Measurements from ENCODE around the gene KCNQ1.

KCNQ1 gene

GRCh38 chr11:2445746-2446551, 1.1 kb downstream of the KCNQ1 start:
- DNase-seq (ENCODE audit: low spot score), result peak; percentile 54
- H3K9me3 ChIP-seq (ENCODE audit: severe bottlenecking), result no peaks in the 10 kb centered on the region
- TF ChIP-seq, protein P1, sequence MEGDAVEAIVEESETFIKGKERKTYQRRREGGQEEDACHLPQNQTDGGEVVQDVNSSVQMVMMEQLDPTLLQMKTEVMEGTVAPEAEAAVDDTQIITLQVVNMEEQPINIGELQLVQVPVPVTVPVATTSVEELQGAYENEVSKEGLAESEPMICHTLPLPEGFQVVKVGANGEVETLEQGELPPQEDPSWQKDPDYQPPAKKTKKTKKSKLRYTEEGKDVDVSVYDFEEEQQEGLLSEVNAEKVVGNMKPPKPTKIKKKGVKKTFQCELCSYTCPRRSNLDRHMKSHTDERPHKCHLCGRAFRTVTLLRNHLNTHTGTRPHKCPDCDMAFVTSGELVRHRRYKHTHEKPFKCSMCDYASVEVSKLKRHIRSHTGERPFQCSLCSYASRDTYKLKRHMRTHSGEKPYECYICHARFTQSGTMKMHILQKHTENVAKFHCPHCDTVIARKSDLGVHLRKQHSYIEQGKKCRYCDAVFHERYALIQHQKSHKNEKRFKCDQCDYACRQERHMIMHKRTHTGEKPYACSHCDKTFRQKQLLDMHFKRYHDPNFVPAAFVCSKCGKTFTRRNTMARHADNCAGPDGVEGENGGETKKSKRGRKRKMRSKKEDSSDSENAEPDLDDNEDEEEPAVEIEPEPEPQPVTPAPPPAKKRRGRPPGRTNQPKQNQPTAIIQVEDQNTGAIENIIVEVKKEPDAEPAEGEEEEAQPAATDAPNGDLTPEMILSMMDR (IDR thresholded peaks at IDR 0.05; ENCODE audit: poor library complexity, severe bottlenecking), result no peak
- no peaks in the 10 kb centered on the region for H3K36me3 ChIP-seq (ENCODE audit: low read depth)
- peaks cover 27% of the 10 kb centered on the region for H3K27me3 ChIP-seq (ENCODE audit: insufficient read depth, poor library complexity, severe bottlenecking)
- H3K4me1 ChIP-seq (ENCODE audit: insufficient read depth, poor library complexity, severe bottlenecking), result no peaks in the 10 kb centered on the region
- no peak overlapping the region for H3K4me3 ChIP-seq (ENCODE audit: severe bottlenecking)
- no peak for ATAC-seq (ENCODE audit: low read depth)
- no peak overlapping the region for H3K27ac ChIP-seq (ENCODE audit: poor library complexity, severe bottlenecking)

GRCh38 chr11:2446590-2447252, 1.9 kb downstream of the KCNQ1 start:
- H3K27ac ChIP-seq (ENCODE audit: poor library complexity, severe bottlenecking), result no peak overlapping the region
- ATAC-seq (ENCODE audit: low read depth) (no peak), DNase-seq (ENCODE audit: low spot score) (peak; percentile 40)
- peaks cover 27% of the 10 kb centered on the region for H3K27me3 ChIP-seq (ENCODE audit: insufficient read depth, poor library complexity, severe bottlenecking)
- TF ChIP-seq, protein P1 (IDR thresholded peaks at IDR 0.05; ENCODE audit: poor library complexity, severe bottlenecking), result no peak
- H3K9me3 ChIP-seq (ENCODE audit: severe bottlenecking), result no peaks in the 10 kb centered on the region
- H3K4me3 ChIP-seq (ENCODE audit: severe bottlenecking), result no peak overlapping the region
- no peaks in the 10 kb centered on the region for H3K4me1 ChIP-seq (ENCODE audit: insufficient read depth, poor library complexity, severe bottlenecking)
- no peaks in the 10 kb centered on the region for H3K36me3 ChIP-seq (ENCODE audit: low read depth)

- H3K4me1 ChIP-seq (ENCODE audit: insufficient read depth, poor library complexity, severe bottlenecking), result no peaks in the 10 kb centered on the region
These were observed 2.6 kb downstream of the KCNQ1 start for GRCh38 chr11:2447253-2447950.

GRCh38 chr11:2447951-2448650, 3.3 kb downstream of the KCNQ1 start:
- H3K27ac ChIP-seq (ENCODE audit: poor library complexity, severe bottlenecking), result no peak overlapping the region
- peak; percentile 46 for DNase-seq (ENCODE audit: low spot score)
- no peaks in the 10 kb centered on the region for H3K36me3 ChIP-seq (ENCODE audit: low read depth)
- H3K4me3 ChIP-seq (ENCODE audit: severe bottlenecking), result no peak overlapping the region
- H3K9me3 ChIP-seq (ENCODE audit: severe bottlenecking), result no peaks in the 10 kb centered on the region
- H3K27me3 ChIP-seq (ENCODE audit: insufficient read depth, poor library complexity, severe bottlenecking), result peaks cover 24% of the 10 kb centered on the region
- TF ChIP-seq, protein P1 (IDR thresholded peaks at IDR 0.05; ENCODE audit: poor library complexity, severe bottlenecking), result no peak
- no peaks in the 10 kb centered on the region for H3K4me1 ChIP-seq (ENCODE audit: insufficient read depth, poor library complexity, severe bottlenecking)
- ATAC-seq (ENCODE audit: low read depth), result no peak

More at GRCh38 chr11:2447253-2447950, 2.6 kb downstream of the KCNQ1 start:
- TF ChIP-seq, protein P1 (IDR thresholded peaks at IDR 0.05; ENCODE audit: poor library complexity, severe bottlenecking), result no peak
- H3K27me3 ChIP-seq (ENCODE audit: insufficient read depth, poor library complexity, severe bottlenecking), result peaks cover 27% of the 10 kb centered on the region
- no peak overlapping the region for H3K4me3 ChIP-seq (ENCODE audit: severe bottlenecking)
- ATAC-seq (ENCODE audit: low read depth) (no peak), DNase-seq (ENCODE audit: low spot score) (peak; percentile 40)
- no peaks in the 10 kb centered on the region for H3K9me3 ChIP-seq (ENCODE audit: severe bottlenecking)
- no peaks in the 10 kb centered on the region for H3K36me3 ChIP-seq (ENCODE audit: low read depth)
- no peak overlapping the region for H3K27ac ChIP-seq (ENCODE audit: poor library complexity, severe bottlenecking)
